WERI-Rb-1 (cell line): ENCODE results near the gene ANGPTL8.

Source experiments
- DNase-seq: peaks from one replicate; pipeline ENCODE4 v3.0.0-alpha.2; 2020
- H3K27ac ChIP-seq: fragments of 250-450 bp; sonication (Bioruptor Pico); 2 replicates; pipeline ENCODE4 v1.5.1; 2020; ENCODE audit warnings: mild to moderate bottlenecking, moderate library complexity
- H3K27me3 ChIP-seq: fragments of 250-450 bp; sonication (Bioruptor Pico); 2 replicates; pipeline ENCODE4 v1.5.1; 2021; ENCODE audit warnings: mild to moderate bottlenecking, low read depth, moderate library complexity; ENCODE audit not compliant: insufficient read depth, severe bottlenecking
- H3K36me3 ChIP-seq: fragments of 250-450 bp; sonication (Bioruptor Pico); 2 replicates; pipeline ENCODE4 v1.5.1; 2020; ENCODE audit warnings: mild to moderate bottlenecking, moderate library complexity
- H3K4me3 ChIP-seq: 2 replicates; pipeline ENCODE4 v1.5.1; 2011; ENCODE audit warnings: low read depth, mild to moderate bottlenecking, control low read depth, low read length
- H3K9me3 ChIP-seq: fragments of 250-450 bp; sonication (Bioruptor Pico); 2 replicates; pipeline ENCODE4 v1.5.1; 2021; ENCODE audit warnings: mild to moderate bottlenecking, moderate library complexity; ENCODE audit not compliant: severe bottlenecking
- CTCF ChIP-seq: IDR thresholded peaks from 2 replicates; pipeline ENCODE4 v1.5.1; 2011; ENCODE audit warnings: low read depth, mild to moderate bottlenecking, control low read depth, inconsistent platforms, low read length

Gene ANGPTL8

GRCh38 chr19:11236324-11237301, 2.8 kb upstream of the ANGPTL8 start:
- no peak for TF ChIP-seq CTCF
- no peaks in the 10 kb centered on the region for H3K9me3 ChIP-seq
- H3K27me3 ChIP-seq, result no peaks in the 10 kb centered on the region
- H3K27ac ChIP-seq, result no peak overlapping the region
- no peak overlapping the region for H3K4me3 ChIP-seq
- DNase-seq, result no peak
- H3K36me3 ChIP-seq, result no peaks in the 10 kb centered on the region; the same call in 1 of the 2 replicates

GRCh38 chr19:11237321-11237720, 2.1 kb upstream of the ANGPTL8 start:
- no peak overlapping the region for H3K4me3 ChIP-seq
- H3K36me3 ChIP-seq, result no peaks in the 10 kb centered on the region; the same call in 1 of the 2 replicates
- no peak overlapping the region for H3K27ac ChIP-seq
- no peak for DNase-seq
- H3K9me3 ChIP-seq, result no peaks in the 10 kb centered on the region
- no peaks in the 10 kb centered on the region for H3K27me3 ChIP-seq
- TF ChIP-seq CTCF, result no peak

- no peak for TF ChIP-seq CTCF
- Histone ChIP-seq H3K27ac (no peak overlapping the region), H3K9me3 (no peaks in the 10 kb centered on the region), H3K27me3 (no peaks in the 10 kb centered on the region), H3K36me3 (no peaks in the 10 kb centered on the region; the same call in 1 of the 2 replicates), H3K4me3 (no peak overlapping the region)
- no peak for DNase-seq
Observed at GRCh38 chr19:11238041-11238440, 1.4 kb upstream of the ANGPTL8 start.

GRCh38 chr19:11238781-11239376, 540 bp upstream of the ANGPTL8 start:
- no peak for TF ChIP-seq CTCF
- DNase-seq, result no peak
- Histone ChIP-seq H3K27me3 (no peaks in the 10 kb centered on the region), H3K9me3 (no peaks in the 10 kb centered on the region), H3K27ac (no peak overlapping the region), H3K4me3 (no peak overlapping the region), H3K36me3 (no peaks in the 10 kb centered on the region; the same call in 1 of the 2 replicates)

- Histone ChIP-seq H3K27ac (no peak overlapping the region), H3K27me3 (no peaks in the 10 kb centered on the region), H3K4me3 (no peak overlapping the region), H3K36me3 (no peaks in the 10 kb centered on the region; the same call in 1 of the 2 replicates), H3K9me3 (no peaks in the 10 kb centered on the region)
- no peak for TF ChIP-seq CTCF
- no peak for DNase-seq
Observed at GRCh38 chr19:11240008-11240444, 607 bp downstream of the ANGPTL8 start.
